Esophagus (tissue), 2 donors: ENCODE results near the gene LIG3. TPM values are rescaled to one million over a fixed set of nuclear protein-coding genes. Genes with fewer than 3 reads are reported as not detected.

Experiments used
- polyA plus RNA-seq, 2 donors: library from polyadenylated mRNA; stranded (reverse); fragments of 200-250 nt; gene quantifications; one replicate each; pipeline ENCODE4 v1.2.3, GENCODE V29; 2013
- donor health status: healthy with polysubstance abuse.
- donor health status: Bipolar disorder and iron deficiency.

LIG3 gene
- polyA plus RNA-seq, 2 donors = 6.2 to 9.2 TPM

Other genes with a start within 250 kb of the LIG3 start
- 1 to 10 TPM in 1 of 2 donors, under 1 TPM in 1; 0.80 to 1.0 TPM for gene CCT6B, start 19.1 kb upstream of the LIG3 start, polyA plus RNA-seq
- 1 to 10 TPM; 6.5 to 7.9 TPM for gene ZNF830, start 19.0 kb upstream of the LIG3 start, polyA plus RNA-seq
- gene RFFL, start 83.2 kb downstream of the LIG3 start, polyA plus RNA-seq = 10 to 100 TPM; 13.0 to 18.1 TPM
- 1 to 10 TPM; 2.7 to 3.8 TPM for gene RAD51D, start 139.3 kb downstream of the LIG3 start, polyA plus RNA-seq
- under 1 TPM; 0.02 to 0.10 TPM for gene FNDC8, start 141.1 kb downstream of the LIG3 start, polyA plus RNA-seq
- gene NLE1, start 161.8 kb downstream of the LIG3 start, polyA plus RNA-seq = 1 to 10 TPM; 3.8 to 8.7 TPM
- under 1 TPM; 0.01 to 0.02 TPM for gene UNC45B, start 167.3 kb downstream of the LIG3 start, polyA plus RNA-seq
- gene SLC35G3, start 213.9 kb downstream of the LIG3 start, polyA plus RNA-seq = not detected